ENCODE results near the gene LRRC41.

LRRC41 gene

GRCh38 chr1:46300673-46301405, 2.6 kb downstream of the LRRC41 start:
- Histone ChIP-seq H3K9ac (ENCODE audit: low read length) (peak overlapping the region; percentile 95; the same call in 1 of the 2 replicates), H3F3A (ENCODE audit: insufficient read depth, low read length) (peaks cover 12% of the 10 kb centered on the region), H3K4me1 (ENCODE audit: low read length) (no peaks in the 10 kb centered on the region), H3K4me2 (ENCODE audit: low read depth, low read length) (peak overlapping the region; percentile 88), H3K79me2 (ENCODE audit: low read length) (peaks cover 74% of the 10 kb centered on the region), H3K9me3 (replicated peaks; ENCODE audit: insufficient read depth, low read length) (no peaks in the 10 kb centered on the region), H2AFZ (ENCODE audit: low read length) (no peak overlapping the region), H3K36me3 (replicated peaks; ENCODE audit: insufficient read depth, low read length) (no peaks in the 10 kb centered on the region), H3K4me3 (ENCODE audit: low read length) (peak overlapping the region; percentile 81; the same call in 1 of the 2 replicates), H4K20me1 (ENCODE audit: insufficient read depth, low read length) (peaks cover under 1% of the 10 kb centered on the region; the same call in 1 of the 2 replicates), H3K9me2 (replicated peaks; ENCODE audit: insufficient read depth, low read length) (no peaks in the 10 kb centered on the region), H3K27me3 (replicated peaks; ENCODE audit: insufficient read depth, low read length) (no peaks in the 10 kb centered on the region), H3K27ac (ENCODE audit: low read length) (no peak overlapping the region)
- TF ChIP-seq, protein P1, sequence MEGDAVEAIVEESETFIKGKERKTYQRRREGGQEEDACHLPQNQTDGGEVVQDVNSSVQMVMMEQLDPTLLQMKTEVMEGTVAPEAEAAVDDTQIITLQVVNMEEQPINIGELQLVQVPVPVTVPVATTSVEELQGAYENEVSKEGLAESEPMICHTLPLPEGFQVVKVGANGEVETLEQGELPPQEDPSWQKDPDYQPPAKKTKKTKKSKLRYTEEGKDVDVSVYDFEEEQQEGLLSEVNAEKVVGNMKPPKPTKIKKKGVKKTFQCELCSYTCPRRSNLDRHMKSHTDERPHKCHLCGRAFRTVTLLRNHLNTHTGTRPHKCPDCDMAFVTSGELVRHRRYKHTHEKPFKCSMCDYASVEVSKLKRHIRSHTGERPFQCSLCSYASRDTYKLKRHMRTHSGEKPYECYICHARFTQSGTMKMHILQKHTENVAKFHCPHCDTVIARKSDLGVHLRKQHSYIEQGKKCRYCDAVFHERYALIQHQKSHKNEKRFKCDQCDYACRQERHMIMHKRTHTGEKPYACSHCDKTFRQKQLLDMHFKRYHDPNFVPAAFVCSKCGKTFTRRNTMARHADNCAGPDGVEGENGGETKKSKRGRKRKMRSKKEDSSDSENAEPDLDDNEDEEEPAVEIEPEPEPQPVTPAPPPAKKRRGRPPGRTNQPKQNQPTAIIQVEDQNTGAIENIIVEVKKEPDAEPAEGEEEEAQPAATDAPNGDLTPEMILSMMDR (IDR thresholded peaks at IDR 0.05; ENCODE audit: low read length) = no peak
- TF ChIP-seq EZH2 (optimal IDR thresholded peaks at IDR 0.05; ENCODE audit: low read depth, low read length) (no peak), EZH2phosphoT487 (IDR thresholded peaks at IDR 0.05; ENCODE audit: low read length) (no peak)
- DNase-seq = no peak

- DNase-seq = no peak
- peaks cover 6% of the 10 kb centered on the region; the same call in 1 of the 2 replicates for H3F3A ChIP-seq (ENCODE audit: insufficient read depth, low read length)
- no peaks in the 10 kb centered on the region for H3K9me3 ChIP-seq (replicated peaks; ENCODE audit: insufficient read depth, low read length)
- H3K4me2 ChIP-seq (ENCODE audit: low read depth, low read length) = no peak overlapping the region
- no peaks in the 10 kb centered on the region for H3K27me3 ChIP-seq (replicated peaks; ENCODE audit: insufficient read depth, low read length)
- H2AFZ ChIP-seq (ENCODE audit: low read length) = no peak overlapping the region
- H3K4me3 ChIP-seq (ENCODE audit: low read length) = no peak overlapping the region
- H3K4me1 ChIP-seq (ENCODE audit: low read length) = no peaks in the 10 kb centered on the region
- H3K9me2 ChIP-seq (replicated peaks; ENCODE audit: insufficient read depth, low read length) = no peaks in the 10 kb centered on the region
- H3K79me2 ChIP-seq (ENCODE audit: low read length) = peaks cover 50% of the 10 kb centered on the region
- H3K9ac ChIP-seq (ENCODE audit: low read length) = no peak overlapping the region
- TF ChIP-seq, protein P1 (IDR thresholded peaks at IDR 0.05; ENCODE audit: low read length) = no peak
- TF ChIP-seq EZH2phosphoT487 (IDR thresholded peaks at IDR 0.05; ENCODE audit: low read length) = no peak
- no peak for TF ChIP-seq EZH2 (optimal IDR thresholded peaks at IDR 0.05; ENCODE audit: low read depth, low read length)
- no peaks in the 10 kb centered on the region for H3K36me3 ChIP-seq (replicated peaks; ENCODE audit: insufficient read depth, low read length)
- no peak overlapping the region for H3K27ac ChIP-seq (ENCODE audit: low read length)
- no peaks in the 10 kb centered on the region for H4K20me1 ChIP-seq (ENCODE audit: insufficient read depth, low read length)
These were observed 5.0 kb downstream of the LRRC41 start for GRCh38 chr1:46298387-46298786.

DNA sequence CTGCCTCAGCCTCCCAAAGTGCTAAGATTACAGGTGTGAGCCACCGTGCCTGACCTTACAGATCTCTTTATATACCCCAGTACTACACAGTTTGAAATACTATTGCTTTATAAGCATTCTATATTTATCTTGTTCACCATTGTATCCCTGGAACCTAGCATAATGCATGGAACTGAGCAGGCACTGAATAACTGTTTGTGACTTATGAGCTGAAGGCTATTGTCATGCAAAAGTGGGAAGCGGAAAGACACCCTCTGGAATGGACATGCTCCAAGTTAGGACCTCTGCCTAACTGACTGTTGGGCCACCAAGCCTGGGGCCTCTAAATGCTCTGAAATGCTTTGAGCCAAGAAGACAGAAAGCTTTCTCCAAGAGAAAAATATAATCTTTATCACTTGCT, 8.1 kb downstream of the LRRC41 start:
- peaks cover 23% of the 10 kb centered on the region for H3K79me2 ChIP-seq (ENCODE audit: low read length)
- H3K4me2 ChIP-seq (ENCODE audit: low read depth, low read length) = no peak overlapping the region
- H3K27me3 ChIP-seq (replicated peaks; ENCODE audit: insufficient read depth, low read length) = no peaks in the 10 kb centered on the region
- H3K9me3 ChIP-seq (replicated peaks; ENCODE audit: insufficient read depth, low read length) = no peaks in the 10 kb centered on the region
- no peaks in the 10 kb centered on the region for H3K9me2 ChIP-seq (replicated peaks; ENCODE audit: insufficient read depth, low read length)
- no peaks in the 10 kb centered on the region for H3F3A ChIP-seq (ENCODE audit: insufficient read depth, low read length)
- no peak overlapping the region for H3K27ac ChIP-seq (ENCODE audit: low read length)
- H3K4me1 ChIP-seq (ENCODE audit: low read length) = no peaks in the 10 kb centered on the region
- H3K4me3 ChIP-seq (ENCODE audit: low read length) = no peak overlapping the region
- H3K9ac ChIP-seq (ENCODE audit: low read length) = no peak overlapping the region
- no peak for DNase-seq
- no peaks in the 10 kb centered on the region for H4K20me1 ChIP-seq (ENCODE audit: insufficient read depth, low read length)
- no peaks in the 10 kb centered on the region for H3K36me3 ChIP-seq (replicated peaks; ENCODE audit: insufficient read depth, low read length)
- H2AFZ ChIP-seq (ENCODE audit: low read length) = no peak overlapping the region
- no peak for TF ChIP-seq EZH2phosphoT487 (IDR thresholded peaks at IDR 0.05; ENCODE audit: low read length)
- TF ChIP-seq, protein P1 (IDR thresholded peaks at IDR 0.05; ENCODE audit: low read length) = no peak
- no peak for TF ChIP-seq EZH2 (optimal IDR thresholded peaks at IDR 0.05; ENCODE audit: low read depth, low read length)
